Measurements from ENCODE around the gene UNG.

GRCh38 chr12:109052097-109052413, 45.3 kb upstream of the UNG start:
- TF ChIP-seq CTCF (IDR thresholded peaks at IDR 0.05) (no peak), POLR2A (IDR thresholded peaks at IDR 0.05) (no peak)

All from heart left ventricle (tissue), 13 donors.